Measurements from ENCODE around the gene ZNF883. TPM values are rescaled to one million over a fixed set of nuclear protein-coding genes. Genes with fewer than 3 reads are reported as not detected.

ZNF883 gene
- total and polyA plus RNA-seq, 4 donors: 0.03 to 0.23 (median 0.10) TPM

- H3K4me1 ChIP-seq (ENCODE audit: control insufficient read depth in 4 of 4, insufficient read depth in 4 of 4, low read length in 3 of 4): no peaks in the 10 kb centered on the region
- H3K27me3 ChIP-seq (ENCODE audit: control insufficient read depth in 4 of 4, insufficient read depth in 4 of 4, low read length in 3 of 4): peaks cover 0 to 2% (median 0%) of the 10 kb centered on the region in 4 donors
- H3K9ac ChIP-seq (ENCODE audit: low read depth in 1 of 2, low read length in 2 of 2): no peak overlapping the region
- no peaks in the 10 kb centered on the region for H3K36me3 ChIP-seq (ENCODE audit: control insufficient read depth in 4 of 4, insufficient read depth in 3 of 4, low read depth in 1 of 4, low read length in 3 of 4)
- H3K9me3 ChIP-seq (ENCODE audit: control insufficient read depth in 4 of 4, low read length in 3 of 4): peaks cover 0 to 2% (median under 1%) of the 10 kb centered on the region in 4 donors
- no peak for DNase-seq (ENCODE audit: low spot score)
- H3K27ac ChIP-seq (ENCODE audit: low read depth in 1 of 2, low read length in 2 of 2): no peak overlapping the region
- WGBS: 49% methylated on average over 6 of the region's 6 CpGs
- TF ChIP-seq JUND (IDR thresholded peaks at IDR 0.05): no peak
- TF ChIP-seq EGR1 (IDR thresholded peaks at IDR 0.05; ENCODE audit: low read depth in 2 of 2): no peak
- no peak for TF ChIP-seq FOXA1 (IDR thresholded peaks at IDR 0.05)
- TF ChIP-seq MAX (IDR thresholded peaks at IDR 0.05): no peak
- no peak for TF ChIP-seq YY1 (IDR thresholded peaks at IDR 0.05)
- no peak for TF ChIP-seq FOXA2 (IDR thresholded peaks at IDR 0.05)
- TF ChIP-seq GABPA (IDR thresholded peaks at IDR 0.05 in 1 of 2, conservative IDR thresholded peaks at IDR 0.05 in 1 of 2): no peak
- TF ChIP-seq RXRA (IDR thresholded peaks at IDR 0.05): no peak
- TF ChIP-seq CTCF (IDR thresholded peaks at IDR 0.05; ENCODE audit: low read depth, low read length, missing input control): no peak
- TF ChIP-seq ATF3 (IDR thresholded peaks at IDR 0.05): no peak
- TF ChIP-seq REST (IDR thresholded peaks at IDR 0.05): no peak
- no peak for TF ChIP-seq HNF4G (IDR thresholded peaks at IDR 0.05)
- TF ChIP-seq ZBTB33 (IDR thresholded peaks at IDR 0.05): no peak
- TF ChIP-seq SP1 (IDR thresholded peaks at IDR 0.05): no peak
- TF ChIP-seq HNF4A (conservative IDR thresholded peaks at IDR 0.05): no peak
- no peak for TF ChIP-seq RAD21 (IDR thresholded peaks at IDR 0.05)
- TF ChIP-seq TAF1 (conservative IDR thresholded peaks at IDR 0.05): no peak
- no peak for TF ChIP-seq NR2F2 (IDR thresholded peaks at IDR 0.05)
- no peak overlapping the region for H3K4me3 ChIP-seq (ENCODE audit: low read depth in 1 of 3, low read length in 3 of 3)
Observed at GRCh38 chr9:112970939-112971338, 41.1 kb downstream of the ZNF883 start.
